ENCODE data around the gene ATP8B4.
"Not testable (repeated sequence)": the region's sequence is repeated elsewhere in the genome, so short reads cannot be mapped to it uniquely, and the experiment has no call there.

Gene ATP8B4

GRCh38 chr15:50108461-50108860 lies 10.6 kb downstream of the ATP8B4 start:
- DNase-seq: no peak

- no peak for DNase-seq
These were observed 11.2 kb downstream of the ATP8B4 start for GRCh38 chr15:50107591-50108408.

DNA sequence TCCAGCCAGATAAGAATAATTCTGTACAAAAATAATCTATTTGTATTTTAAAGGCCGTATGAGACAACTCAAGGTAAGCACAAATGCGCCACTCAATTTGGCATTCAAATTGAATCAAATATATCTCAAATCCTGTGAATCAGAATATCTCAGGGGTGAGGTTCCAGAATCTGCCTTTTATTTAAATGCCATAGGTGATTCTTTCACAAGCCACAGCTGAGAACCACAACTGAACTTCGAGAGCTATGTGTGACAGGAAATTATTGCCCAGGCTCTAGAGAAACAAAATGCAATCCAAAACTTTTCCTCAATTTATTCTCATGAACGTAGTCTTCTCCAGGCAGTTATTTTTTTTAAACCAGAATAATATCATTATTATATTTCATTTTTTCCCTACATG lies 11.9 kb downstream of the ATP8B4 start:
- no peak for DNase-seq

- DNase-seq: no peak
These were observed 12.6 kb downstream of the ATP8B4 start for GRCh38 chr15:50106457-50106856.

GRCh38 chr15:50100486-50100885 lies 18.5 kb downstream of the ATP8B4 start:
- DNase-seq: no peak

- no peak for DNase-seq
These were observed 20.5 kb downstream of the ATP8B4 start for GRCh38 chr15:50098545-50098944.

DNA sequence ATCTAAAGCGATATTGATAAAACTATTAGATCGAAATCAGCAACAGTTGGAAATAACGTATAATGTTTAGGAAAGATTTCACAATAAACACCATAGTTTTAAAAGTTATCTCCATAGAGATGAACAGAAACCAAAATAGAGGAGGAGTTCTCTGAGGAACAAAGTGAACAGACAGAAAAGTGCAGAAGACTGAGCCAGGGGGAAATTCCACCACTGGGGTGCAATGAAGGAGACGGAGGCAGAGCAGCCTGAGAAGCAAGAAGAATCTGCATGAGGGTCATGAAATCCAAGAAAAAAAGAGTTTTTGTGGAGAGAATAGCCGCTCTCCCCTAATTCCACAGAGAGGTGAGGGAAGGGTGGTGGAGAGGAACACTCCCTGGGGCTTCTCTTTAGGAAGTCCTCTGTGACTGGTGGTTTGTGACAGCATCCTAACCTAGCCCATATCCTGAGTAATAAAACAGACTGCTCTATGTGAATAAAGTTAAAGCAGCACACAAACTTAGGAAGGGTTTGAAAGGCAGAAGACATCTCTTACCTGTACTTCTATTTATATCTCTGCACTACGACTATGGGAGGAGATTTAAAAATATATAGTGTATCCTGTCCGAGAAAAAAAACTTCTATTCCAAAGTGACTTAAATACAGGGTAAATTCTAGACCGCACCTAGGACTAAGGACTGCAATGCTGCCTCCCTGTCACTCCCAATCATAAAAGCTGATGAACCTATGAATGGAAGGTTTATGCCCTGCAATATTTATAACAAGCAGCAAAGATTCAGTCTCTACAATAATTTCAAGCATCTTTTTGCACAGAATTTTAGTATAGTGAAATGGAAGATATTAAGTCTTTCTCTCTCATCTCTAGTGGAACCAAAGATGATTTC lies 22.9 kb downstream of the ATP8B4 start:
- no peak for DNase-seq

GRCh38 chr15:50089386-50089785 lies 29.6 kb downstream of the ATP8B4 start:
- DNase-seq: not testable (repeated sequence)

DNA sequence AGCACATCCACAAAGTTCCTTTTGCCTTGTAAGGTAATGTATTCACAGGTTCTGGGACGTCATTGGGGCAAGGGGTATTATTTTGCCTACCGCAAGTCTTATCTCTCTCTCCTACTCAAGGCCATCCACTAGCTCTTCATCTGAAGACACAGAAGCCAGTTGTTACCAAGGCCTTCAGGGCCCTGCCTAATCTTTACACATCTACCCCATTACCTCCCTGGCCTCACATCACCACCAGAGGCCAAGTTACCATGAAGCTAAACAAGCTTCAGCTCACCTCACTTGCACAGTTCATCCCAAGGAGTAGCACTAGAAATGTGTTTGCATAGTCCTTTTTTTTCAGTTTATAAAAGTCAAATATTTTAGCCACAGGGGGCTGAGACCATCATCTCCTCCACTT lies 34.1 kb downstream of the ATP8B4 start:
- DNase-seq: no peak

GRCh38 chr15:50083424-50084025 lies 35.5 kb downstream of the ATP8B4 start:
- DNase-seq: no peak

DNA sequence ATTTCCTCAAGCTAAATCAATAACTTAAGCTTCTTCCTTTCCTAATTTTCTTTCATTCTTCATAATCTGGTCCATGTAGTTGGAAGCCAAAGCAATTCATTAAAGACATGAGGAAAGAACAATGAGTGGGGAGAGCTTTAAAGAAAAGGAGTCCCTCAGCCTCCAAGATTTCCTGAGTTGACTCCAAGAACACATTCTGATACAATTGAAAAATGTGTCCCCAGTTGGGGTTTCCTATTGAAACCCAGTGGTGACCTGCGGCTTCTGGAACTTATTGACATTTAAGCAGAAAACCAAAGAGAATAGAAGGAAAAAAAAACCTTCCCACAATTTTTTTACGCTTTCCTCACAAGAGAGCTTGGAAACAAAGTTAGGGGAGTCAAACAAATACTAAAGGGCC lies 37.0 kb downstream of the ATP8B4 start:
- no peak for DNase-seq

DNA sequence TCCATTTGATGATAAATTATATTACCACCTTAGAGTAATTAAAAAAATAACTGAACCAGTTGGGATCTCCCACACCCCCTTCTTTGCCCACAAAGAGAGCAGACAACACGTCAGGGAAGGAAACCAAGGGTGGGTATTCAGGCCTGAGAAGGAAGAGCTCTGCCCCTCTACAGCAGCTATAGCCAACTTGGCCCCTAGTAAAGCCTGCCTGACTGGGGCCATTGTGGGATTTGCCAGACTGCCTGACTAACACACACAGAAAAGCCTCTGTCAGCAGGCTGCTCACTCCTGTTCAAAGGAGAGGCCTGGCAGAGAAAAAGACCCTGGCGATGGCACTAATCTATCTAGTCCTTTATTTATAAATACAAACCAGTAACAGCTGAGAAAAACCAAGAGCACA lies 41.4 kb downstream of the ATP8B4 start:
- DNase-seq: no peak

DNA sequence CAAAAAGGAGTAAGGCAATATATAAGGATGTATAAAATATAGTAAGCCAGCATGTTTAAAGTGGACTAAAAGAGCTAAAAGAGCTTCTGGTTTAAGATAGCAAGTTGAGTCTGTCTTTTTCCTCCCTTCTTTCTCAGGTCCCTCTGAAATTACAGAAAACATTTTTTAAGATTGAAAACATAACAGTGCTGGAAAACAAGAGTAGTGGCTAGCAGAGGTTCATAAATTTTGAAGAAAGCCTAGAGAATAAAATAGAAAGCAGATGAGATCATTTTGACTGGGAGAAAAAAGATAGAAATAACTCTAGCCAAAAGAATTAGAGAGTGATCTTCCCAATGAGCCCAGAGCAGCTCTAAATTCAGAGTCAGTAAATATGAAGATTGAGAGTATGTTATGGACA lies 41.9 kb downstream of the ATP8B4 start:
- no peak for DNase-seq

- no peak for DNase-seq
These were observed 43.7 kb downstream of the ATP8B4 start for GRCh38 chr15:50075319-50075718.

GRCh38 chr15:50071551-50072258 lies 47.3 kb downstream of the ATP8B4 start:
- DNase-seq: no peak

DNA sequence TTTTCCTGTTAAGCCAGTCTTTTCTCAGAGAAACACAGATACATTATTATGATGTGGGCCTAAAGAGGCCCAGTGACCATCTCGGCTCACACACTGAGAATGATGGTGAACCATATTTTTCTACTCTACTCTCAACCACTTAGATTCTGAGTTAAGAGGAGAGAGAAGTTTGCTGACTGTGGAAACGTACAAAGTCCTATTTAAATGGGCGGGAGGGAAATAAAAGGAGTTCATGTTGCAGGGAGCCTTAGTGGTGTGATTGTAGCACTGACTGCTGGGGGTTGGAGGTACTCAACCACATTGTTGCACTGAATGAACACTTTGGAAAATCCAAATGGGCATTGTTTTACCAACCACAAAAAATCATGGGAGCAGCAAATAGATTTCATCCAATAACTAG lies 51.0 kb downstream of the ATP8B4 start:
- no peak for DNase-seq

DNA sequence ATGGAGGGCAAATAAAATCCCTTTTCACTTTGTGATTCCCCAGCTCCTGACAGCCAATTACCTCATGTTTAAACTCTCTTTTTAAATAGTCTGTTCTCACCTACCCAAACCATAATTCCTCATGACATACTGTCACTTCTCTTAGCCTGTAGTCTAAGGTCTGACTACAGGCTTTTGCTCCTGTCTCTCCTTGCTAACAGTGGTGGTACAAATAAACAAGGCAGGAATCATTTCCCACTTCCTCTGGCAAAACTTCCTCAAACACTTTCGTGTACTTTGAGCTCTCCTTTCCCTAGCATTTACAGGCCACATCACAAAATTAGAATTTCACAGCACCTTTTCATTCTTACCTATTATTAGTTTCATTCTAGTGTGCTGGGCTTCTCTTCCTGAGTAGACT lies 51.8 kb downstream of the ATP8B4 start:
- no peak for DNase-seq

GRCh38 chr15:50066666-50067065 lies 52.4 kb downstream of the ATP8B4 start:
- no peak for DNase-seq

DNA sequence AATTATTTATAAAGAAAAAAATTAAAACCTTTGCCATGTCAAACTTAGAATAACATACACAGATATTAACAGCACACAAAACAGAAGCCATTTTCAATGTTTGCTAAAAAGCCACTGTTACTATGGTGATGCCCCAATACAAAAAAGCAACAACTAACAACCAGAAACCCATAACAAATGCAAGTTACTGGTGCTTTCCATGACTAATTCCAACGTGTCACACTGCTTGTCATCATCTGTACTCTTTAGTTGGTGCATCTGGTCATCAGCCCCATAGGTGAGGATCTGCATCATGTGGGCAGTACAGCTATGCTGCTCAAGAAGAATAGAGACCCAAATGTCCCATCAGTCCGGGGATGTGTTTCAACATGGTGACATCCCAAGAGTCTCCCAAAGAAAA lies 52.8 kb downstream of the ATP8B4 start:
- no peak for DNase-seq

DNA sequence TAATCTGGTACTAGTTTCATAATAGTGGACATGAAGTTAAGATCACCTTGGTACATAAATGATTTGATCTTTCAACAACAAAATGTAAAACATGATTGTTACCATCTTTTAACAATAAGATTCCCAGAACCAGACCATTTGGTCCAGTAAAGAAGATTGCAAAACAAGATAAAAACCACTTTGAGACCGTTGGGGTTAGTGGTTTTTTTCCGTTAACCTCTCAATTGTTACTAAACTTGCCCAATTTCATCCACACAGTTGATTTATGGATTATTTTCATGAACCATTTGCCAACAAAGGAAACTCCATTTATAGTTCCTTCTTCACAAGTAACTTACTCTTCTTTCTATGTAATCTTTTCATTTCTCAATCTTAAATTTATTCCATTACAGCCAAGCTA lies 53.8 kb downstream of the ATP8B4 start:
- DNase-seq: no peak

DNA sequence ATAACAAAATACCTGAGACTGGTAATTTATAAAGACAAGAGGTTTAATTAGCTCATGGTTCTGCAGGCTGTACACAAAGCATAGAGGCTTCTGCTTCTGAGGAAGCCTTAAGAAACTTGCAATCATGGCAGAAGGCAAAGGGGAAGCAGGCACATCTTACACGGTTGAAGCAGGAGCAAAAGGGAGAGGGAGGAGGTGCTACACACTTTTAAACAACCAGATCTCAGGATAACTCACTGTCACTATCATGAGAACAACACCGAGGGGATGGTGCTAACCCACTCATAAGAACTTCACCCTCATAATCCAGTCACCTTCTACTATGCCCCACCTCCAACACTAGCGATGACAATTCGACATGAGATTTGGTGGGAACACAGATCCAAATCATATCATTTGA lies 54.4 kb downstream of the ATP8B4 start:
- DNase-seq: no peak

DNA sequence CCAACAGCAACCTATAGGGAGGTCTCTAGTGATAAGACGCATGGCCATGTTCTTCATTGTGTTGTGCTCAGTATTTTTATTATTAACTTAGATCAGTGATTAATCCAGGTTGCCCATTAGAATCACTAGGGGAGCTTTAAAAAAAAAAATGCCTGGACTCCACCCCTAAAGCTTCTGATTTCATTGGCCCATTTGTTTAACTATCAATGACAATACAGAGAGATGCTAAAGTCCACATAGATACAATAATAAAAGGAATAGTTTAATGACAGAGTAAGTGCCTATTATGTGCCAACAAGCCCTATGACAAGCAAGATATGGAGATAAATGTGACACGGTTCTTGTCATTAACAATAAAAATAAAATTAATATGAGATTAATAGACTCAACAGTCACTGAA lies 55.8 kb downstream of the ATP8B4 start:
- no peak for DNase-seq

- DNase-seq: no peak
These were observed 57.5 kb downstream of the ATP8B4 start for GRCh38 chr15:50061503-50061902.

Measured in activated naive CD4-positive, alpha-beta T cell treated with Interleukin-2 at 50 U/mL for 16 hours (primary cell).